ENCODE results near the gene HIP1R. TPM values are rescaled to one million over a fixed set of nuclear protein-coding genes. Genes with fewer than 3 reads are reported as not detected.

HIP1R gene
- total and polyA plus RNA-seq, 10 of the 15 experiments (the other 5 are each of a cell fraction or from before 2014, with no cell fraction given), result 0.18 to 27.7 (median 11.7) TPM

DNA sequence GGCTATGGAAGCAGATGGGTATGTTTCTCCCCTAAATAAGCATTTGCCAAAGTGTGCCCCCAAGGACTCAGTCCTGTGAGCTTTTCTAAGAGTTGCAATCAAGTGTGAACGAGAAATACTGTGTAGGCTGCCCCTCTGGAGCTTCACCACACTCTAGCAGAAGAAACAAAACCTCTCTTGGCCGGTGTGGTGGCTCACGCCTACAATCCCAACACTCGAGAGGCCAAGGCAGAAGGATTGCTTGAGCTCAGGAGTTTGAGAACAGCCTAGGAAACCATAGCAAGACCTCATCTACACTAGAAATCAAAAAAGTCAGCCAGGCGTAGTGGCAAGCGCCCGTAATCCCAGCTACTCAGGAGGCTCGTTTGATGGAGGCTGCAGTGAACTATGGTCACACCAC, 50.9 kb downstream of the HIP1R start:
- no peak overlapping the region for H3K27ac ChIP-seq (ENCODE audit: control insufficient read depth, insufficient read depth)
- H3K9ac ChIP-seq (ENCODE audit: control insufficient read depth, insufficient read depth, low read length), result no peak overlapping the region
- no peak; the same call in 2 of the 3 replicates for ATAC-seq
- 78% methylated on average over 8 of the region's 8 CpGs for WGBS (ENCODE audit: insufficient coverage, insufficient replicate concordance, low lambda C conversion rate, missing lambda C conversion rate)
- peaks cover 60% of the 10 kb centered on the region for H3K79me2 ChIP-seq (ENCODE audit: control insufficient read depth, insufficient read depth, low read length)
- H3K36me3 ChIP-seq (ENCODE audit: control insufficient read depth in 2 of 2, insufficient read depth in 2 of 2, low read length in 1 of 2), result no peaks in the 10 kb centered on the region
- no peaks in the 10 kb centered on the region for H3K27me3 ChIP-seq (replicated peaks in 1 of 2; ENCODE audit: control insufficient read depth in 2 of 2, insufficient read depth in 2 of 2, low read length in 1 of 2)
- in situ Hi-C loops (cut with MboI) (no loop called here), intact Hi-C loops (cut with micrococcal nuclease; ENCODE audit: unreplicated experiment) (loop anchor here (2.0 to 10.0 kb wide), 2 partner anchors 15 to 1889 kb away; no protein-coding TSS in a partner anchor)
- DNase-seq (ENCODE audit: low read depth, low spot score), result no peak
- FAIRE-seq, result no peak
- ChIA-PET POLR2A (interaction anchor here (1.2 to 1.5 kb wide), 3 partner anchors 9 to 14 kb away, joined by 3 to 14 read pairs (median 6); no protein-coding TSS in a partner anchor), SMC1A (ENCODE audit: uncharacterized antibody, unreplicated experiment) (interaction anchor here (0.6 to 7.6 kb wide), 9 partner anchors 8 to 539 kb away, joined by 3 to 64 read pairs (median 5); no protein-coding TSS in a partner anchor), CTCF (interaction anchor here (0.9 to 2.9 kb wide), 4 partner anchors 12 to 92 kb away, joined by 3 to 12 read pairs (median 4); no protein-coding TSS in a partner anchor), RAD21 (ENCODE audit: unreplicated experiment) (interaction anchor here (0.6 to 2.3 kb wide), 5 partner anchors 8 to 40 kb away, joined by 3 to 6 read pairs (median 4); no protein-coding TSS in a partner anchor)
- H2AFZ ChIP-seq (ENCODE audit: control insufficient read depth, low read depth, low read length), result no peak overlapping the region
- TF ChIP-seq CHD1 (IDR thresholded peaks at IDR 0.05; ENCODE audit: low read depth, low read length), result no peak
- no peak for TF ChIP-seq CREM (IDR thresholded peaks at IDR 0.05; ENCODE audit: low read depth)
- TF ChIP-seq SMAD5 (IDR thresholded peaks at IDR 0.05; ENCODE audit: low read depth), result no peak
- TF ChIP-seq, protein P1, sequence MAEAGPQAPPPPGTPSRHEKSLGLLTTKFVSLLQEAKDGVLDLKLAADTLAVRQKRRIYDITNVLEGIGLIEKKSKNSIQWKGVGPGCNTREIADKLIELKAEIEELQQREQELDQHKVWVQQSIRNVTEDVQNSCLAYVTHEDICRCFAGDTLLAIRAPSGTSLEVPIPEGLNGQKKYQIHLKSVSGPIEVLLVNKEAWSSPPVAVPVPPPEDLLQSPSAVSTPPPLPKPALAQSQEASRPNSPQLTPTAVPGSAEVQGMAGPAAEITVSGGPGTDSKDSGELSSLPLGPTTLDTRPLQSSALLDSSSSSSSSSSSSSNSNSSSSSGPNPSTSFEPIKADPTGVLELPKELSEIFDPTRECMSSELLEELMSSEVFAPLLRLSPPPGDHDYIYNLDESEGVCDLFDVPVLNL (IDR thresholded peaks at IDR 0.05; ENCODE audit: low read depth, low read length), result no peak
- TF ChIP-seq ATF3 (IDR thresholded peaks at IDR 0.05; ENCODE audit: borderline replicate concordance, extremely low read depth, low read depth, low read length), result no peak
- no peak for TF ChIP-seq ZNF24 (IDR thresholded peaks at IDR 0.05)
- TF ChIP-seq ZNF217 (IDR thresholded peaks at IDR 0.05), result no peak
- TF ChIP-seq, protein P2, sequence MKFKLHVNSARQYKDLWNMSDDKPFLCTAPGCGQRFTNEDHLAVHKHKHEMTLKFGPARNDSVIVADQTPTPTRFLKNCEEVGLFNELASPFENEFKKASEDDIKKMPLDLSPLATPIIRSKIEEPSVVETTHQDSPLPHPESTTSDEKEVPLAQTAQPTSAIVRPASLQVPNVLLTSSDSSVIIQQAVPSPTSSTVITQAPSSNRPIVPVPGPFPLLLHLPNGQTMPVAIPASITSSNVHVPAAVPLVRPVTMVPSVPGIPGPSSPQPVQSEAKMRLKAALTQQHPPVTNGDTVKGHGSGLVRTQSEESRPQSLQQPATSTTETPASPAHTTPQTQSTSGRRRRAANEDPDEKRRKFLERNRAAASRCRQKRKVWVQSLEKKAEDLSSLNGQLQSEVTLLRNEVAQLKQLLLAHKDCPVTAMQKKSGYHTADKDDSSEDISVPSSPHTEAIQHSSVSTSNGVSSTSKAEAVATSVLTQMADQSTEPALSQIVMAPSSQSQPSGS (IDR thresholded peaks at IDR 0.05; ENCODE audit: low read length), result no peak
- no peak for TF ChIP-seq LARP7 (IDR thresholded peaks at IDR 0.05)
- no peak for TF ChIP-seq TBL1XR1 (IDR thresholded peaks at IDR 0.05; ENCODE audit: low read depth, low read length)
- no peak for TF ChIP-seq EED (IDR thresholded peaks at IDR 0.05; ENCODE audit: low read depth)
- no peak for TF ChIP-seq ZBTB11 (CRISPR knock-in tag; IDR thresholded peaks at IDR 0.05)
- no peak for TF ChIP-seq ETV6 (conservative IDR thresholded peaks at IDR 0.05 in 1 of 2, IDR thresholded peaks at IDR 0.05 in 1 of 2; ENCODE audit: borderline replicate concordance in 1 of 2, low read depth in 1 of 2)
- peaks cover 36% of the 10 kb centered on the region for H3K4me1 ChIP-seq (ENCODE audit: control insufficient read depth, insufficient read depth, low read length)
- no peaks in the 10 kb centered on the region; the same call in 1 of the 2 replicates for H4K20me1 ChIP-seq (ENCODE audit: control insufficient read depth, insufficient read depth)
- H3K4me2 ChIP-seq (ENCODE audit: control insufficient read depth, insufficient read depth), result no peak overlapping the region
- H3K9me3 ChIP-seq (replicated peaks; ENCODE audit: control insufficient read depth, insufficient read depth, low read length), result no peaks in the 10 kb centered on the region
- no peak overlapping the region for H3K4me3 ChIP-seq
- no TSS peak for BruUV-seq (replicated peaks)

Measured in GM12878 (cell line).